GM21825 (cell line): Measurements from ENCODE around the gene CD96.
A peak's percentile ranks its signal among the peaks of the same experiment; 100 is the strongest.
"Not testable (repeated sequence)": the region's sequence is repeated elsewhere in the genome, so short reads cannot be mapped to it uniquely, and the experiment has no call there.

Experiments used
- ATAC-seq: cut with Tn5 transposase; IDR thresholded peaks from one replicate; pipeline ENCODE4 v1.9.1; 2021; ENCODE audit warnings: mild to moderate bottlenecking, moderate library complexity; ENCODE audit not compliant: unreplicated experiment

CD96 gene

GRCh38 chr3:111618945-111619344 is 76.9 kb downstream of the CD96 start:
- no peak for ATAC-seq

GRCh38 chr3:111619833-111620232 is 77.8 kb downstream of the CD96 start:
- no peak for ATAC-seq

GRCh38 chr3:111621535-111621934 is 79.5 kb downstream of the CD96 start:
- no peak for ATAC-seq

GRCh38 chr3:111627092-111627491 is 85.1 kb downstream of the CD96 start:
- ATAC-seq, result no peak

DNA sequence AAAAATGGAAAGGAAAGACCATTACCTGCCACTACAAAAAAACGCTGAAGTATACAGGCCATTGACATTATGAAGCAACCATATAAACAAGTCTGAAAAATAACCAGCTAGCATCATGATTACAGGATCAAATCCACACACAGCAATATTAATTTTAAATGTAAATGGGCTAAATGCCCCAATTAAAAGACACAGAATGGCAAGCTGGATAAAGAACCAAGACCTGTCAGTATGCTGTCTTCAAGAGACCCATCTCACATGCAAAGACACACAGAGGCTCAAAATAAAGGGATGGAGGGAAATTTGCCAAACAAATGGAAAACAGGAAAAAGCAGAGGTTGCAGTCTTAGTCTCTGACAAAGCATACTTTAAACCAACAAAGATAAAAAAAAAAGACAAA is 87.0 kb downstream of the CD96 start:
- not testable (repeated sequence) for ATAC-seq

DNA sequence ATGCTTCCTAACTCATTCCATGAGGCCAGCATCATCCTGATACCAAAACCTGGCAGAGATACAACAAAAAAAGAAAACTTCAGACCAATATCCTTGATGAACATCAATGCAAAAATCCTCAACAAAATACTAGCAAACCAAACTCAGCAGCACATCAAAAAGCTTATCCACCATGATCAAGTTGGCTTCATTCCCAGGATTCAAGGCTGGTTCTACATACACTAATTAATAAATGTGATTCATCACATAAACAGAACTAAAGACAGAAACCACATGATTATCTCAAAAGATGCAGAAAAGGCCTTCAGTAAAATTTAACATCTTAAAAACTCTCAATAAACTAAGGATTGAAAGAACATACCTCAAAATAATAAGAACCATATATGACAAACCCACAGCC is 88.6 kb downstream of the CD96 start:
- not testable (repeated sequence) for ATAC-seq

DNA sequence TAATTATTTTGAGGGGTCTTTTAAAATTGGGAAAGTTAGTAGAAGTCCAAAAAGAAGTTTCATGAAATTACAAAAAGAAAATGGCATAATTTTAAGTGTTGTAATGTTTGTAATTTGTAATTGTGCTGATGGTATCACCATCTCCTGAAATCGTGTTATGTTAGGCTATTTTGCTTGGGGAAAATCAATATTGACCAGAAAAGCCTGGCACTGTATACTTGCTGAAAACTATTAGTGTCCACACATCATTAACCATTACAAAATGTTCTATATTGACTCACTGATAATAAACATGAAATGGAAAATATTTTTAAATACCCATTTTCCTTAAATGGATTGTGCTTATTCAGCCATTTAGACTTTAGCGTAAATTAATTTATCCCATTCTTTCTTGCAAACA is 93.4 kb downstream of the CD96 start:
- ATAC-seq, result no peak

GRCh38 chr3:111636366-111636885 is 94.4 kb downstream of the CD96 start:
- ATAC-seq, result no peak

DNA sequence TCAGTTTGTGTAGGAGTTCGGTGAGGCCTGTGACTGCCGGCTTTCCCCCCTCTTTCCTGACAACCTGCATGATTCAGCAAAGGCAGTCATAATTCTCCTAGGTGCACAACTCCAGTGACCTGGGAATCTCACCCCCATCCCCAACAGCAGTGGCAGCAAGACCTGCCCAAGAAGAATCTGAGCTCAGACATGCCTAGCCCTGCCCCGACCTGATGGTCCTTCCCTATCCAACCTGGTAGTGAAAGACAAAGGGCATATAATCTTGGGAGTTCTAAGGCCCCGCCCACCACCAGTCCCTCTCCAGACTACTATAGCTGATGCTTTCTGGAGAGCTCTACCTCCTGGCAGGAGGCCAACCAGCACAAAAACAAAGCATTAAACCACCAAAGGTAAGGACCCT is 97.3 kb downstream of the CD96 start:
- ATAC-seq, result no peak

GRCh38 chr3:111648991-111649579 is 107.1 kb downstream of the CD96 start:
- ATAC-seq, result no peak

DNA sequence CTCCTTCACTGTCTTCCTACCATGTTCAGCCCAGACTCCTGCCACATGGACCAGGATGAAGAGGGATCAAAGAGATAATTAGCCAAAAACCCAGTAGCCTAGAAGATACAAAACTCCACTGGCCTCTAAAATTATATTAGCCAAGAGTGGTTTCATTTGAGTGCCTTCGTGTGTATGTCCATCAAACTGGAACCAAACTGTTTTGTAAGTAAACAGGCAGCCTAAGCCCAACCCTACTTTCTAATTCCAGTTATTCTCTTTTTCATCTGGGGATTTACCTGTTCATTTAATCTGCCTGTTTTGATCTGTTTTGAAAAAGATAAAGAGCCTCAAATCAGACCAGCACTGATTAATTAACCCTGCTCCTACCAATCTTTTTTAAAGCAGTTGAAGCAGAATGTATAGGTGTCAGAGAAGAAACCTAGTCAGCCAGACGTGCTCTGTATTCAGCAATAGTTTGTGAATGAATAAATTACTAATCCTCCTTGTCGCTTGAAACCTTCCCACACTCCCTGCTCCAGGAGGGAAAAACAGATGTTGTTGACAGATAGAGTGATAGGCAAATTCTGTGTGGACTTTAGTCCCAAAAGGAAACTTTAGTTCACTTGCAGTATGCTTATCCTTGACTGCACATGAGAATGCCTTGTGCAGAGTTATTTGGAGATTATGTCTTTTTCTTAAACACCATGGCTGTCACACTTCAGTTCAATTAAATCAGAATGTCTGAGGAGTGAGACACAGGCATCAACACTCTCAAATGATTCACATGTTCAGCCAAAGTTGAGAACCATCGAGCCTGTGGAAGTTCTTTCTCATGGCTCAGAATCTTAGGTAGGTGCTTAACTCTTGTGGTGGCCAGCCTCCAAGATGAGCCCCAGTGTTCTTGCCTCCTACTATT is 108.6 kb downstream of the CD96 start:
- ATAC-seq, result no peak

GRCh38 chr3:111652492-111653180 is 110.6 kb downstream of the CD96 start:
- ATAC-seq, result no peak

DNA sequence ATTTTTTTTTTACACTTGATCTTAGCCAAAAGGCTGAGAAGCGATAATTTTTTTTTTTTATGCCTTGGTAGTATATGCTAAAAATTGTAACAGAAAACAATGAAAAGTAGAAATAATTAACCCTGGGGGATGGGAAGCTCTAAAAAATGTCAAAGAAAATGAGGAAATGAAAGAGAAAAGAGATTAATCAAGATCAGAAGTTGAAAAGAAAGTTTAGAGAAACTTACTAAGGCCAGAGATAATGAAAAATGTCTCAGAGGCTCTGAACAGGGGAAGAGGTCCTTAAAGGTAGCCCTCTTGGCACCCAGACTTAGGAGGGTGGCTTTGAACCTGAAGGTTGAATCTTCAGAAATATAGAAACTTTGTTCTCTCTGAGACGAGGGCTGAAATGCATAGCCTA is 111.8 kb downstream of the CD96 start:
- ATAC-seq, result no peak

- no peak for ATAC-seq
Observed at GRCh38 chr3:111662012-111662411, 120.0 kb downstream of the CD96 start.

GRCh38 chr3:111662907-111663306 is 120.9 kb downstream of the CD96 start:
- no peak for ATAC-seq

- no peak for ATAC-seq
Observed at GRCh38 chr3:111666041-111666735, 124.2 kb downstream of the CD96 start.

- no peak for ATAC-seq
Observed at GRCh38 chr3:111667170-111667569, 125.2 kb downstream of the CD96 start.

DNA sequence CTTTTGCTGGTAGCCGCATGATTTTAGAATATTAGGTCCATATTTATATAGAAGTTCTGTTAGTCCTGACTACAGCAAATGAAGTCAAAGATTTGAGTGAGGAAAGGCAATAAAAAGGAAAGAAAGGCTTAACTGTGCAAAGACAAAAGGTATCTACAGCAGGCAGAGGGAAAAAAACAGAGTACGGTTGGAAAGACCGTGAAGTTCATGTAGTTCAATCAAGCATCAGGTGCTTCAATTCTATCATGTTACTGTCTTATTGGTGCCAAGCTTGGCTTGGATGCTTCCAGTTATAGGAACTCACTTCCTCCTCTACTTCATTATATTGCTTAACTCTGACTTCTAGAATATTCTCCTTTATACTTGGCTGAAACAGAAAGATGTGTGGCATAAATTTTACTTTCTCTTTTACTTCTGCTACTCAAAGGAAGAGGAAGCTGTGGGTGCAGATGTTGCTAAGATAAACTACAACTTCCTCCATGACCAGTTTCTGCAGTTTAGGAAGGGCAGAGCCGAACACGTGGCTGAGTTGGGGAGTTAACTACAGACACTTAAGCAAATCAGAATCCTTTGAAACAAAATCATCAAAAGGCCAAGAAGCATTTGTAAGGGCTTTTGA is 125.7 kb downstream of the CD96 start:
- peak; percentile 98 for ATAC-seq

DNA sequence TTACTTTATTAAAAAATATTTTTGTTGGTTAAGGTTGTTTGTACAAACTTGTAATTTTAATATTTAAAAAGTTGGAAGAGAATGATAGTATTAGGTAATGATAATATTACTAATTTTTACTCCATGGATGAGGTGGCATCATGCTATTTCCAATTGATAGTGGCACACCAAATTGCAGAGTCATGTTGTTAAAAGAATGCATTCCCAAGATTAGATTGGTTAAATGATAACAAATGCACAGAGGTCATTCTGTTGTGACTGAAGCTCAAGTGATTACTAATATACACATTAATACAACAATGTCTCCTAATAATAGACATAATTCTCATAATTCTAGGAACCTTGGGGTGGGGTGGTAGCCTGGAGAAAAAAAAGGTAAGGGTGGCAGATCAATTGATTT is 126.3 kb downstream of the CD96 start:
- no peak for ATAC-seq

- peak; percentile 39 for ATAC-seq
Observed at GRCh38 chr3:111668888-111669488, 127.0 kb downstream of the CD96 start.
